ENCODE data around the gene DPP9. TPM values are rescaled to one million over a fixed set of nuclear protein-coding genes. Genes with fewer than 3 reads are reported as not detected.
A peak's percentile ranks its signal among the peaks of the same experiment; 100 is the strongest.

Gene DPP9
- total and polyA plus RNA-seq, 2 of the 13 experiments (the other 11 are each of a cell fraction or from before 2014, with no cell fraction given): 8.4 to 25.8 TPM

GRCh38 chr19:4640247-4641000 is 83.2 kb downstream of the DPP9 start (continued):
- TF ChIP-seq ZNF761 (CRISPR knock-in tag; conservative IDR thresholded peaks at IDR 0.05): no peak
- TF ChIP-seq ZNF773 (CRISPR knock-in tag; IDR thresholded peaks at IDR 0.05; ENCODE audit: borderline replicate concordance): no peak
- peak; percentile 65; the same call in 1 of the 2 replicates for TF ChIP-seq MTERF4 (CRISPR knock-in tag; IDR thresholded peaks at IDR 0.05)
- TF ChIP-seq DR1 (CRISPR knock-in tag; IDR thresholded peaks at IDR 0.05): no peak
- TF ChIP-seq ZNF558 (CRISPR knock-in tag; IDR thresholded peaks at IDR 0.05; ENCODE audit: borderline replicate concordance): no peak
- no peak for TF ChIP-seq CBFB (CRISPR knock-in tag; IDR thresholded peaks at IDR 0.05)
- no peak for TF ChIP-seq PHF8 (CRISPR knock-in tag; IDR thresholded peaks at IDR 0.05)
- no peak for TF ChIP-seq ZMAT3 (CRISPR knock-in tag; conservative IDR thresholded peaks at IDR 0.05)
- TF ChIP-seq FOXC1 (CRISPR knock-in tag; IDR thresholded peaks at IDR 0.05; ENCODE audit: borderline replicate concordance): no peak
- TF ChIP-seq NR2F2 (IDR thresholded peaks at IDR 0.05; ENCODE audit: borderline replicate concordance, low read depth): no peak
- no peak for TF ChIP-seq REL (CRISPR knock-in tag; conservative IDR thresholded peaks at IDR 0.05)
- TF ChIP-seq ZFP36L2 (CRISPR knock-in tag; IDR thresholded peaks at IDR 0.05): no peak
- TF ChIP-seq RXRB (CRISPR knock-in tag; IDR thresholded peaks at IDR 0.05; ENCODE audit: borderline replicate concordance): no peak
- TF ChIP-seq, protein P1, sequence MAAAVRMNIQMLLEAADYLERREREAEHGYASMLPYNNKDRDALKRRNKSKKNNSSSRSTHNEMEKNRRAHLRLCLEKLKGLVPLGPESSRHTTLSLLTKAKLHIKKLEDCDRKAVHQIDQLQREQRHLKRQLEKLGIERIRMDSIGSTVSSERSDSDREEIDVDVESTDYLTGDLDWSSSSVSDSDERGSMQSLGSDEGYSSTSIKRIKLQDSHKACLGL (CRISPR knock-in tag; IDR thresholded peaks at IDR 0.05): no peak; the same call in 1 of the 2 replicates
- TF ChIP-seq SKIL (CRISPR knock-in tag; IDR thresholded peaks at IDR 0.05; ENCODE audit: borderline replicate concordance): no peak
- TF ChIP-seq ZNF136 (CRISPR knock-in tag; IDR thresholded peaks at IDR 0.05; ENCODE audit: low read depth): no peak
- TF ChIP-seq CTCF (CRISPR knock-in tag; IDR thresholded peaks at IDR 0.05): no peak
- 0 out of 2 replicates have a peak, but pooled peaks have one; percentile 23 for TF ChIP-seq ZNF580 (CRISPR knock-in tag; IDR thresholded peaks at IDR 0.05; ENCODE audit: borderline replicate concordance, low read depth)
- no peak for TF ChIP-seq STAT5B (CRISPR knock-in tag; IDR thresholded peaks at IDR 0.05)
- TF ChIP-seq KDM5B (CRISPR knock-in tag; IDR thresholded peaks at IDR 0.05; ENCODE audit: borderline replicate concordance): no peak
- no peak for TF ChIP-seq NFKBIZ (CRISPR knock-in tag; IDR thresholded peaks at IDR 0.05)
- TF ChIP-seq, protein P2, sequence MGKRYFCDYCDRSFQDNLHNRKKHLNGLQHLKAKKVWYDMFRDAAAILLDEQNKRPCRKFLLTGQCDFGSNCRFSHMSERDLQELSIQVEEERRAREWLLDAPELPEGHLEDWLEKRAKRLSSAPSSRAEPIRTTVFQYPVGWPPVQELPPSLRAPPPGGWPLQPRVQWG (CRISPR knock-in tag; IDR thresholded peaks at IDR 0.05; ENCODE audit: borderline replicate concordance, low read depth): no peak
- no peak for TF ChIP-seq ZBTB25 (CRISPR knock-in tag; IDR thresholded peaks at IDR 0.05)
